Stimulated activated CD4-positive, alpha-beta T cell treated with anti-CD3 and anti-CD28 coated beads, Interleukin-4, amount 100 ng/mL, for 24 hours (primary cell): ENCODE measurements around the gene GSN.

ENCODE experiments used
- DNase-seq: peaks from one replicate; pipeline ENCODE4 v3.0.0-alpha.2; 2020

The GSN gene

GRCh38 chr9:121304707-121305106, 36.7 kb downstream of the GSN start:
- DNase-seq, result no peak

GRCh38 chr9:121305269-121305994, 37.5 kb downstream of the GSN start:
- no peak for DNase-seq

- no peak for DNase-seq
Observed at GRCh38 chr9:121307976-121308375, 40.0 kb downstream of the GSN start.

GRCh38 chr9:121308765-121309164, 40.8 kb downstream of the GSN start:
- DNase-seq, result no peak

- no peak for DNase-seq
Observed at GRCh38 chr9:121309171-121309570, 41.2 kb downstream of the GSN start.

- no peak for DNase-seq
Observed at GRCh38 chr9:121309833-121310425, 42.0 kb downstream of the GSN start.

GRCh38 chr9:121310571-121310970, 42.6 kb downstream of the GSN start:
- no peak for DNase-seq

- DNase-seq, result no peak
Observed at GRCh38 chr9:121312169-121312568, 44.2 kb downstream of the GSN start.

GRCh38 chr9:121313458-121314152, 45.6 kb downstream of the GSN start:
- no peak for DNase-seq

- no peak for DNase-seq
Observed at GRCh38 chr9:121316378-121316777, 48.4 kb downstream of the GSN start.

- DNase-seq, result no peak
Observed at GRCh38 chr9:121316852-121317373, 49.0 kb downstream of the GSN start.

- DNase-seq, result no peak
Observed at GRCh38 chr9:121317737-121318630, 50.0 kb downstream of the GSN start.

- no peak for DNase-seq
Observed at GRCh38 chr9:121318631-121319382, 50.8 kb downstream of the GSN start.

GRCh38 chr9:121319383-121319780, 51.4 kb downstream of the GSN start:
- DNase-seq, result no peak

GRCh38 chr9:121321016-121321503, 53.1 kb downstream of the GSN start:
- no peak for DNase-seq

GRCh38 chr9:121322037-121322736, 54.2 kb downstream of the GSN start:
- DNase-seq, result no peak

GRCh38 chr9:121322737-121323448, 54.9 kb downstream of the GSN start:
- DNase-seq, result no peak

GRCh38 chr9:121323449-121324151, 55.6 kb downstream of the GSN start:
- DNase-seq, result no peak

- DNase-seq, result no peak
Observed at GRCh38 chr9:121324316-121324715, 56.4 kb downstream of the GSN start.

- no peak for DNase-seq
Observed at GRCh38 chr9:121324755-121325154, 56.8 kb downstream of the GSN start.
